Thymus (tissue), 11 donors: ENCODE data around the gene GPR15LG. TPM values are rescaled to one million over a fixed set of nuclear protein-coding genes. Genes with fewer than 3 reads are reported as not detected.

Source experiments
- DNase-seq, 9 donors: peaks; one replicate each; pipeline ENCODE4 v3.0.0-alpha.2; 2013; ENCODE audit warnings: low spot score in 9 of 9, low read depth in 6 of 9, missing footprints in 1 of 9
- H3K27ac ChIP-seq, 2 donors: one replicate each; pipeline ENCODE4 v1.5.1; 2013; ENCODE audit warnings: control low read depth in 1 of 2, low read depth in 1 of 2, low read length in 1 of 2, mild to moderate bottlenecking in 1 of 2, moderate library complexity in 1 of 2
- H3K27me3 ChIP-seq, 2 donors: one replicate each; pipeline ENCODE4 v1.5.1; 2013; ENCODE audit warnings: low read length in 1 of 2; ENCODE audit not compliant: control insufficient read depth in 2 of 2, insufficient read depth in 1 of 2
- H3K36me3 ChIP-seq, 2 donors: one replicate each; pipeline ENCODE4 v1.5.1; 2013; ENCODE audit warnings: low read length in 1 of 2, mild to moderate bottlenecking in 1 of 2, moderate library complexity in 1 of 2; ENCODE audit not compliant: control insufficient read depth in 2 of 2, insufficient read depth in 2 of 2
- H3K4me1 ChIP-seq, 2 donors: one replicate each; pipeline ENCODE4 v1.5.1; 2013; ENCODE audit warnings: low read length in 2 of 2; ENCODE audit not compliant: control insufficient read depth in 2 of 2, insufficient read depth in 2 of 2
- H3K4me3 ChIP-seq, 2 donors: one replicate each; pipeline ENCODE4 v1.5.1; 2013; ENCODE audit warnings: low read length in 2 of 2, control low read depth in 1 of 2, mild to moderate bottlenecking in 1 of 2
- H3K9me3 ChIP-seq, 2 donors: one replicate each; pipeline ENCODE4 v1.5.1; 2013; ENCODE audit warnings: low read length in 1 of 2, mild to moderate bottlenecking in 1 of 2; ENCODE audit not compliant: control insufficient read depth in 2 of 2, insufficient read depth in 1 of 2
- WGBS: extraction: QIAGEN DNeasy Blood & Tissue Kit; methylation state at CpG from one replicate; pipeline ENCODE4 v1.1.7; 2013; 5-methylcytosine and 5-hydroxymethylcytosine counted together
- polyA plus RNA-seq: library from polyadenylated mRNA; stranded (reverse); fragments of 200-250 nt; gene quantifications from one replicate; pipeline ENCODE4 v1.2.3, GENCODE V29; 2013
- total RNA-seq: library from RNA; stranded (reverse); fragments of 120-200 nt; gene quantifications from one replicate; pipeline ENCODE4 v1.2.4, GENCODE V29; 2013
- donor health status: healthy.

Gene GPR15LG
- total and polyA plus RNA-seq, 2 donors: 0.38 to 7.7 TPM

DNA sequence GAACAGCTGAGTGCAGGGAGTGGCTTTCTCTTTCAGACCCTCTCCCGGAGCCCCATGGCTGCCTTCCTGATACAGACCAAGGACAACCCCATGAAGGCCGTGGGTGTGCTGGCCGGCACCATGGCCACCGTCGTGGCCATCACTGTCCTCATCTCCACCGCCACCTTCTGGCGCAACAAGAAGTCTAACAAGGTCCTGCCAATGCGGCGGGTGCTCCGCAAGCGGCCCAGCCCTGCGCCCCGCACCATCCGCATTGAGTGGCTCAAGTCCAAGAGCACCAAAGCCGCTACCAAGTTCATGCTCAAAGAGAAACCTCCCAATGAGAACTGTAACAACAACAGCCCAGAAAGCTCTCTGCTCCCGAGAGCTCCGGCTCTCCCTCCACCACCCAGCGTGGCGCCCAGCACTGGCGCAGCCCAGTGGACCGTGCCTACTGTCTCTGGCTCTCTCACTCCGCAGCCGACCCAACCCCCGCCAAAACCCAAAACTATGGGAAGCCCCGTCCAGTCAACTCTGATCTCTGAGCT lies 40.5 kb downstream of the GPR15LG start:
- Histone ChIP-seq H3K4me1 (no peaks in the 10 kb centered on the region), H3K4me3 (no peak overlapping the region), H3K36me3 (no peaks in the 10 kb centered on the region), H3K27me3 (peaks cover 0 to 6% of the 10 kb centered on the region in 2 donors), H3K9me3 (no peaks in the 10 kb centered on the region), H3K27ac (no peak overlapping the region)
- no peak for DNase-seq
- WGBS: 72% methylated on average over 25 of the region's 25 CpGs

GRCh38 chr10:84214612-84215235 lies 41.1 kb downstream of the GPR15LG start:
- Histone ChIP-seq H3K36me3 (no peaks in the 10 kb centered on the region), H3K27ac (no peak overlapping the region), H3K27me3 (peaks cover 0 to 6% of the 10 kb centered on the region in 2 donors), H3K9me3 (no peaks in the 10 kb centered on the region), H3K4me3 (no peak overlapping the region), H3K4me1 (no peaks in the 10 kb centered on the region)
- peak in 2 of 9 donors; percentile 39 to 52 for DNase-seq
- WGBS: 56% methylated on average over 12 of the region's 12 CpGs

- DNase-seq: no peak
- H3K4me1 ChIP-seq: no peaks in the 10 kb centered on the region
- WGBS: 95% methylated on average over 9 of the region's 9 CpGs
- H3K9me3 ChIP-seq: no peaks in the 10 kb centered on the region
- no peak overlapping the region for H3K27ac ChIP-seq
- no peak overlapping the region for H3K4me3 ChIP-seq
- peaks cover 0 to 4% of the 10 kb centered on the region in 2 donors for H3K27me3 ChIP-seq
- H3K36me3 ChIP-seq: no peaks in the 10 kb centered on the region
These were observed 43.2 kb downstream of the GPR15LG start for GRCh38 chr10:84216834-84217233.

GRCh38 chr10:84217746-84218145 lies 44.1 kb downstream of the GPR15LG start:
- H3K27ac ChIP-seq: no peak overlapping the region
- 96% methylated on average over 4 of the region's 4 CpGs for WGBS
- H3K4me3 ChIP-seq: no peak overlapping the region
- H3K27me3 ChIP-seq: peaks cover 0 to 4% of the 10 kb centered on the region in 2 donors
- no peaks in the 10 kb centered on the region for H3K36me3 ChIP-seq
- no peaks in the 10 kb centered on the region for H3K9me3 ChIP-seq
- no peak for DNase-seq
- no peaks in the 10 kb centered on the region for H3K4me1 ChIP-seq

GRCh38 chr10:84221916-84222315 lies 48.3 kb downstream of the GPR15LG start:
- no peak overlapping the region for H3K27ac ChIP-seq
- H3K4me3 ChIP-seq: no peak overlapping the region
- WGBS: 86% methylated on average over 8 of the region's 8 CpGs
- H3K9me3 ChIP-seq: no peaks in the 10 kb centered on the region
- DNase-seq: no peak
- peaks cover 0 to 2% of the 10 kb centered on the region in 2 donors for H3K27me3 ChIP-seq
- H3K4me1 ChIP-seq: no peaks in the 10 kb centered on the region
- no peaks in the 10 kb centered on the region for H3K36me3 ChIP-seq

- Histone ChIP-seq H3K27ac (no peak overlapping the region), H3K9me3 (no peaks in the 10 kb centered on the region), H3K27me3 (peaks cover 0 to 2% of the 10 kb centered on the region in 2 donors), H3K4me3 (no peak overlapping the region), H3K36me3 (no peaks in the 10 kb centered on the region), H3K4me1 (no peaks in the 10 kb centered on the region)
- WGBS: 60% methylated on average over 6 of the region's 6 CpGs
- DNase-seq: peak in 7 of 9 donors; percentile 6 to 43 (median 14)
These were observed 50.9 kb downstream of the GPR15LG start for GRCh38 chr10:84224411-84225028.

DNA sequence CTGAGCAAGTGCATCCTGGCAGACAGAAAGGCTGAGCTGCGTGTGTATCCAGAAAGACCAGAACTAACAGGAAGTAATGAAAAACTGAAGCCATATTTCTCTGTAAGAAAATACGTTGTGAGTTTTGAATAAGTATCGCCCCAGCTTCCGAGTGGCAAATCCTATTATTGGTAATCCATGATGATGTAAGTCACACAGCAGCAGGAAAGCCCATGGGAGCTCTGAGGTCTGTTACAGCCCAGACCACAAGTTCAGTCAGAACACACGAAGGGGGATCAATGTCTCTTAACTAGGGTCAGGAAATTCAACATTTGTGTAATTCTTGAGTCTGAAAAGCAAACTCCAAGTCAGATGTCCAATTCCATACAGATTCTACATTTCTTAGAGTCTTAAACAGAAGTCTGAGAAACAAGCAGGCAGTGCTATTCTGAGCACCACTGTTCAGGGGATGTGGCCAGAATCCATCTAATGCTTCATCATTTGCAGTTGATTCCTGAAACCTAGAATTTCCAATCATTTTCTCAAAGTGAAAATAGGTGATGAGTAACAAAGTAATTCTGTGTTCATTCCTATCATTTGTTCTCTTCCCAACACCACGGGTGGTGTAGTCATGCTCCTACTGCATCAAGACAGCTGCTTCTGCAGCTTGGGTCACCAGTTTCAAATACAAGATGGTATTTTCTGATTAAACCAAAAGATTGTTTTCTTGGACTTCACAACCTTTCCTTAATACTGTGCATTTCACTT lies 52.0 kb downstream of the GPR15LG start, which contains the start of gene LRIT2:
TSS of gene LRIT2 (minus strand) at position 118 of the 747 bp plus-strand sequence. CDS start at position 94, 24 bp downstream.
- no peak for DNase-seq
- Histone ChIP-seq H3K4me1 (no peaks in the 10 kb centered on the region), H3K27me3 (peaks cover 0 to 2% of the 10 kb centered on the region in 2 donors), H3K4me3 (no peak within 1 kb of the TSS), H3K27ac (no peak within 1 kb of the TSS), H3K9me3 (no peaks in the 10 kb centered on the region), H3K36me3 (no peaks in the 10 kb centered on the region)
- 69% methylated on average over 6 of the region's 6 CpGs for WGBS

- whole genome bisulfite sequencing: 89% methylated on average over 3 of the region's 3 CpGs
- Histone ChIP-seq H3K36me3 (no peaks in the 10 kb centered on the region), H3K4me3 (no peak overlapping the region), H3K27me3 (peaks cover 0 to 2% of the 10 kb centered on the region in 2 donors), H3K4me1 (no peaks in the 10 kb centered on the region), H3K9me3 (no peaks in the 10 kb centered on the region), H3K27ac (no peak overlapping the region)
- DNase-seq: no peak
These were observed 53.0 kb downstream of the GPR15LG start for GRCh38 chr10:84226616-84227015.

GRCh38 chr10:84227810-84228209 lies 54.2 kb downstream of the GPR15LG start:
- Histone ChIP-seq H3K36me3 (no peaks in the 10 kb centered on the region), H3K27me3 (peaks cover 0 to 2% of the 10 kb centered on the region in 2 donors), H3K9me3 (no peaks in the 10 kb centered on the region), H3K4me1 (no peaks in the 10 kb centered on the region), H3K4me3 (no peak overlapping the region), H3K27ac (no peak overlapping the region)
- no peak for DNase-seq
- 78% methylated on average over 4 of the region's 4 CpGs for WGBS
